OCI-LY1 (cell line): Measurements from ENCODE around the gene GOLGA6C.
"Not testable (repeated sequence)": the region's sequence is repeated elsewhere in the genome, so short reads cannot be mapped to it uniquely, and the experiment has no call there.

ENCODE experiments used
- CTCF ChIP-seq: fragments of 200-600 bp; sonication (generic), shearing (Covaris generic); IDR thresholded peaks from 2 replicates; pipeline ENCODE4 v1.5.1; 2017; ENCODE audit warnings: mild to moderate bottlenecking, antibody characterized with exemption, low read length, moderate library complexity, mixed read lengths
- EZH2 ChIP-seq: fragments of 200-600 bp; sonication (generic), shearing (Covaris generic); IDR thresholded peaks from 2 replicates; pipeline ENCODE4 v1.8.0; 2017; ENCODE audit warnings: borderline replicate concordance, mixed run types, mild to moderate bottlenecking, antibody characterized with exemption, low read length, moderate library complexity, mixed read lengths

GRCh38 chr15:75251343-75251742 is 6.8 kb upstream of the GOLGA6C start:
- TF ChIP-seq CTCF, EZH2: not testable (repeated sequence)
